ENCODE results near the gene ROBO1.

The ROBO1 gene

GRCh38 chr3:79664455-79664854, 103.3 kb downstream of the ROBO1 start:
- DNase-seq = no peak

DNA sequence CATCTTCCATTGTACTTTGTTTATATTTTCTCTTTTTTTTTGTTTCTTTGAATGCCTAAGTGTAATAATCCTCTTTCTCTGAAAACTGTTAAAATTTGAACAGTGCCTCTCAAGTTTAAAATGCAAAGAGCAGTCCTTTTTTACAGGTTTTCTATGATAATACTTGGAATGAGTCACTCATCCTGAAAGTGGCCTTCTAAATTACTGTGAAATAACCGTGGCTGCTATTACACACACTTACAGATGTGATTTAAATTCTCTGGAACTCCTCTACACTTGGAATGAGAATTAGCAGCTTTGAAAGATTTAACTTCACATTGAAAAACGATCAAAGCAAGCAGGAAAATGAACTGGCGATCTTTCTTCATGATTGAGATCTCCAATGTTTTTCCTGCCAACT, 105.9 kb downstream of the ROBO1 start:
- no peak for DNase-seq

DNA sequence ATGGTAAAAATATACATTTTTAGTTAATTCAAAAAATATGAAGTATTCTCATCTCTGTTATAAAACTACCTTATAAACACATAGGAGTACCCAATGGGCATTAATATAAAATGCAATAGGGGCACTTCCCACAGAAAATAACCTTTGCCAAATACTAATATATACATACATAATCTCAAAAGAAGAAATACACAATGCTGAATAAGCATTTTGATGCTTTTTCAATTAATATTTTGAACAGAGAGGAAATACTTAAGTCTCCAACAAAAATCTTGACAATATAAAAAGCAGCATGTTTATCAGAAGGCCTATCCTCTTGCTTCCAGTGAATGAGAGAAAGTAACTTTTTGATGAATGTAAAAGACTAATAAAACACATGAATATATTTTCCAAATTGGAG, 110.7 kb downstream of the ROBO1 start:
- DNase-seq = no peak

- DNase-seq = no peak
These were observed 113.8 kb downstream of the ROBO1 start for GRCh38 chr3:79654019-79654418.

DNA sequence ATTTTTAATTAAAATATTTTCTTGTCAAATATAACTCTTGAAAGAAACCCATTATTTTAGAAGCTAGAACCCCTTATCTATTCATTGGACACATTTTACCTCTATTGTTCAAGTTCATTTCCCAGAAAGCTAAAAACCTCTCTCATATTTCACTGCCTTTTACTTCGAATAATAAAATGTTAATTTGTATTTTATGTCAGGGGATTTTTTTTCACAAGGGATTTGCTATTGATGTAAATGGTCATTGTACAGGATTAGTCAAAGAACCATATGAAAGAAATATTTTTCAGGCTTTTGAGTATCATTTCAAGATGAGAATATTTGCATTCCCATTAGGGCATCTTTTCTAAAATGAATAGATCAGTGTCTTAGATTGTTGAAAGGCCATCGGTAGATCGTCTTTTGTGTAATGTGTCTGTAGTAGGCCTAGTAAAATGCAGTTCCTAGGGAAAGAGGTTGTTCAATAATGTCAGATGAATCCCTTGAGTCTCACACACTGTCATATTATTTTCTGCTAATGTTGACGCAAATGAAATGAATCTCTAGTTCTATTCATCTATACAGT, 114.5 kb downstream of the ROBO1 start:
- DNase-seq = no peak

DNA sequence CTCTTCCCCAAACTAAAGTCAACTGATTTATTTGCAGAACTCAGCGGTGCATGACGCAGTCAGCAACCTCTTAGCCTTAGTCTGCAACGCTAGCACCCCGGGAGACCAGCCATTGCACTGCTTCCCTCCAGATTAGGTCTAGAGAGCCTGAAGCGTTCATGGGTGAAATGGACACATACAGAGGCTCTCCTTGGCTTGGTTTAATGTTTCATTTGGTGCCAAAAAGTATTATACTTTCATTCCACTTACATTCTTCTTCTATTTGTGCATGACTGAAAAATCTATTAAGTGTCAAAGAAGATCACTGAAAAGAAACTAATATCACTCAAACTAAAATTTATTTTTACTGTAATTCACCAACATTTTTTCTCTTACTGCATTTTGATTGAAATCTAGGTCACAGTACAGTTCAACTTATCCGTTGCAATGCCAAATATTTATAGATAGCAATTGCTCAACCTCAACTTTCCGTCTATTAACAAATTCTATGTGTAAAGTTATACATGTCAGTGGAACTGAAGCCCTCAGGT, 116.2 kb downstream of the ROBO1 start:
- DNase-seq = no peak

DNA sequence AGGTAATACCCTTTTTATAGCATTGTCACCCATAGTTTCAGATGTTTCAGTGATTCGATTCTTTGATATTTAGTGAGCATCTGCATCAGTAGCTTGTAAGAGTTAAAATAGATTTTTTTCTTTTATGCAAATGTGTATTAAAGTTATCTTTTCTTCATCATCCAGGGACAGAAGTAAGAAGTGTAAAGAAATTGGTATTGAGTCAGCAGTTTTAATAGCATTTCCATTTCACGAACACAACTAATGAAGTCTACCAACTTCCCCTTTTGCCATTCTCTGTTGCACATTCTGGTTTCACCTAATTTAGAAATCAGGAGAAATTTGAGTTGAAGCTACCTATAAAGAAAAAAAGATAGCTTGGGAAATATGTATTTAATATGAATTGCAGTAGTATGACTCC, 127.9 kb downstream of the ROBO1 start:
- no peak for DNase-seq

DNA sequence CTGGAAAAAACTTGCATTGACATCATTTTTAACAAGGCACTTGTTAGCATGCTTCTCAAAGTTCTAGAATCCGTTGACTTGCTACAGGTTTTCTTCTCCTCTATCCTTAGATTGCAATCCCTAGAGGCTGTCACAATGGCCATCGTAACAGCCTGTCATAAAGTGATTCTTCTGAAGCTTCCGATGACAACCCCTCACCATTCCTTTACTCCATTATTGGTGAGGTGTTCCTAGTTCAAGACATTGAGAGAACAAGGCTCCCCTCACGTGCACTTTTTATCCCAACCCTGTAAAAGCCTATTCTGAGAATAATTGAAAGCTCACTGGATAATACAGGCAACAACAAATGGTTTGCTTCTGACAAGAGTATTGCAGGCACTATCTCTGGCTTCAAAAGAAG, 131.4 kb downstream of the ROBO1 start:
- DNase-seq = no peak

DNA sequence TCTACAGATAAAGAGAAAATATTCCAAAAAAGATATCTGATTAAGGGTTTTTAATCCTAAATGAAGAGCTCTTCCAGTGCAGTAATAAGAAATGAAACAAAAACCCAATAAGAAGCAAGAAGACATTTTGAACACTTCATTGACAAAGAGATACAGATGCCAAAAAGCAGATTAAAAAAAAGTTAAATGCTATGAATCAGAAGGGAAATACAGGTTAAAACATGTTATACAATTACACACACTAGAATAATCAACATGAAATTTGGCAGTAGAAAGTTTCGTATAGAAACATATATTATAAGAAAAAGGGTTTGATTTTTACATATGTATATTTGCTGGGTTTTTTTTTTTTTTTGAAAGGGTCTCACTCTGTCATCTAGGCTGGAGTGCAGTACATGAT, 135.0 kb downstream of the ROBO1 start:
- DNase-seq = no peak

GRCh38 chr3:79618883-79619282, 148.9 kb downstream of the ROBO1 start:
- DNase-seq = no peak

GRCh38 chr3:79606414-79606813, 161.4 kb downstream of the ROBO1 start:
- no peak for DNase-seq

DNA sequence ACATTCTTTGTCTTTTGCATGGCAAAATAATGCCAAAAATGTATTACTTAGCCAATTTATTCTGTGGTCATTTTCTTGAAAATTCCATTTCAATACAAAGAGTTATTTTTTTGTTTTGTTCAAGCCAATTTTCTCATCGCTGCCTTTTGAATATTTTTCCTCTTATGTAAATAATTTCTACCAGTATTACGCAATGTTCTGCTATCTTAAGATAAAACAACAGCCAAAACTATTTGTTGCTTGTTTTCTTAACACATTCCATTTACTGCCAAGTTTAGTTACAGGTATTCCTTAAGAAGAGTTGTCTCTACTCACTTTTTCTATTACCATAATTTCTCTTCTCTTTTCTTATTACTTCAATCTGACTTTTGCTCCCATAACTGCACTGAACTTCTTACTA, 163.1 kb downstream of the ROBO1 start:
- DNase-seq = no peak

DNA sequence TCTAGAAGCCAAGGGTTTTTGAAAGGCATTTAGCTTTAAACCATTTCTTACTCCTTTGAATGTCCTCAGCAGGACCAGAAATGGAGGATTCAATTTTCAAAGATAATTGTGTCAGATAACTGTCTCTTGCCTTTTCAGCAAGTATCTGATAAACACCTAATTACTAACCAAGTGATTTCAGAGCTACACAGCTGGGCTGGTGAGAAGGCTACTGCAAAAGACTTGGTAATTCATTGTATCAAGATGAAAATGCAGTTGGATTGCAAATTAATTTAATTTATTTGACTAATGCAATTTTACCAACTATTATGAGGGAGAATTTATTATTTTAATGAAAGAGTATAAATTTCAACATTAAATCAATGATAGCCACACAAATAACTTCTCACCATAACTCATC, 165.4 kb downstream of the ROBO1 start:
- no peak for DNase-seq

- DNase-seq = no peak
These were observed 169.2 kb downstream of the ROBO1 start for GRCh38 chr3:79598594-79598993.

- no peak for DNase-seq
These were observed 170.1 kb downstream of the ROBO1 start for GRCh38 chr3:79597709-79598108.

DNA sequence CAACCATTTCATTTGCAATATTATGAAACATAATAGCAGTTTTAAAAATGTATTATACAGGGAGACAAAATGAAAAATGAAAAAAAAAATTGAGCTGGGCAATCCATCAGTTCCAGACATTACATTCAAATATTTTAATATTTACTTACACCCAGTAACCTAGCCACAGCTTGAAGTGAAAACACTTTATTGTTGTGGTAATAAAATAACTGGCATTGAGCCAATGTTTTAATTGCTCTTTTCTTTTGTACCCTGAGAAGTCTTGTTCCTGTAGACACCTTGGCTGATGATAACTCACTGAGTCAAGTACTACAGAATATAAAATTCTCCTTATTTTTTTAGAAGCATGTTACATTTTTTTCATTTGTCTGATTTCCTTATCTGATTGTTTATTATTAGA, 180.6 kb downstream of the ROBO1 start:
- no peak for DNase-seq

DNA sequence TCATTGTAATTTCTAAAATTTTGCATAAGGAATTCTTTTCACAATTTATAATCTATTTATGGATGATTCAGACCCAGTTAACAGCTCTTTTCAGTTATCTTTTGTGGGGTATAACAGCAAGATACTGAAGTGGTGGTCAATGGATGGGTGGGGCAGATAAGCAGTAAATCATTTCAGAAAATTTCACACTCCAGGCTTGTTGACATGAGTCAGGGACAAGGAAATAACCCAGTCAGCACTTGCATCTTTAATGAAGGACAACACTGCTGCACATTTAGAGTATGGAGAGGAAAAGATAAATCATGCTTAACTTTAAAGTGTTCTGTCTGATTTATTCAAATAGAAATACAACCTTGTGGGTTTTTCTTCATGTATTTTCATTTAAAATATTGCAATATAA, 181.6 kb downstream of the ROBO1 start:
- DNase-seq = no peak

DNA sequence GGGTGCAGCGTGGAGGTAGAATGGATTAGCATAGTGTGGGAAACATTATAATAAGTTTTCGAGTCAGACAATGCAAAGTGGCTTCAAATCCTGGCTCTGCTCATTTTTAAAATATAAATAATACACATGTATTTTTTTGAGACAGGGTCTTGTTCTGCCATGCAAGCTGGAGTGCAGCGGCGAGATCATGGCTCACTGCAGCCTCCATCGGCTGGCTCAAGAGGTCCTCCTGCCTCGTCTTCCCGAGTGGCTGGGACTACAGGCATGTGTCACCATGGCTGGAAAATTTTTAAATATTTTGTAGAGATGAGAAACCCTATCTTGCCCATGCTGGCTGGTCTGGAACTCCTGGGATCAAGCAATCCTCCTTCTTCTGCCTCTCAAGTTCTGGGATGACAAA, 194.9 kb downstream of the ROBO1 start:
- no peak for DNase-seq

- no peak for DNase-seq
These were observed 198.9 kb downstream of the ROBO1 start for GRCh38 chr3:79568938-79569337.

DNA sequence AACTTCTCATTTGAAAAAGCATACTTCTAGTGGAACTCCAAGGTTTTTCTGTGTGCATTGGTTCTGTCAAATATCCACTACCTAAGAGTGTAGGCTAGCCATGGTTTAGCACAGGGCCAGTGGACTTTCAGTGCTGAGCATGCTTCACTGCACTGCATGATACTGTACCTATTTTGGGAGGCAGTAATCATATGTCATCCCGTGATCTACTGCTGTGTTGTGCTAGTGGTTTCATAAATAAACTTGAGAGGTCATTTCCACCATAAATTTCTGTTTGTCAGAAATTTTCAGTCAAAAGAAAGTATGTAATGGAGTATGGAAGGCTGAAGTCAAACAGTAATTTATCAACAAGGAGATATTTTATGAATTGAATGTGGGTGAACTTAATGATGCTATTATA, 203.6 kb downstream of the ROBO1 start:
- no peak for DNase-seq

DNA sequence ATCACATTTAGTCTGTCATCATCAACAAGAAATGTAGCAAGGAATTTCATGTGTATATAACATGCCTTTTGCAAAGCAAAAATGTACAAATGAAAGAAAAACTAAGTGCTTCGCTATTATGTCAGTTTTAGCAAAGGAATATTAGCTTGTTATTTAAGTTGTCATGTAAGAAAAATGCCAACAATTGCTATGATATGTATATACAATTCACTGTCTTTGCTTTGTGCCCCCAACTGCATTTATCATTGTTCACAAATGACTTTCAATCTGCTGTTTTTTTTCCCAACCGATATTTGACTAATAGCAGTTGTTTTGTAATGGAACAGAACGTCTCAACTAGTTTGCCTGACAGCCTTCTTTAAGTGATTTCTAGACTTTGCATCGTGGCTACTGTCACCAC, 207.1 kb downstream of the ROBO1 start:
- DNase-seq = no peak

- DNase-seq = no peak
These were observed 208.9 kb downstream of the ROBO1 start for GRCh38 chr3:79558943-79559342.

- DNase-seq = no peak
These were observed 212.1 kb downstream of the ROBO1 start for GRCh38 chr3:79555655-79556054.

- no peak for DNase-seq
These were observed 215.8 kb downstream of the ROBO1 start for GRCh38 chr3:79551997-79552396.

- DNase-seq = no peak
These were observed 216.4 kb downstream of the ROBO1 start for GRCh38 chr3:79551321-79551892.

Measured in T-helper 1 cell (primary cell).